Keratinocyte (primary cell): ENCODE measurements around the gene FABP6. TPM values are rescaled to one million over a fixed set of nuclear protein-coding genes. Genes with fewer than 3 reads are reported as not detected.

ENCODE experiments used
- DNase-seq: peaks from one replicate; pipeline ENCODE4 v3.0.0-alpha.2; 2011; ENCODE audit warnings: low read depth, missing footprints, low spot score
- FAIRE-seq: peaks from 2 replicates; lab custom pipeline; 2011; peaks lifted over from hg19 to GRCh38; lab: Jason Lieb, UNC
- H2AFZ ChIP-seq: 2 replicates; pipeline ENCODE4 v1.6.0; 2012; ENCODE audit warnings: low read length, control low read depth, inconsistent platforms; ENCODE audit not compliant: control insufficient read depth
- H3K27ac ChIP-seq: 2 replicates; pipeline ENCODE4 v1.5.1; 2011; ENCODE audit warnings: low read length; ENCODE audit not compliant: control insufficient read depth, insufficient read depth
- H3K27me3 ChIP-seq: 3 replicates; pipeline ENCODE4 v1.6.0; 2011; ENCODE audit warnings: low read length; ENCODE audit not compliant: control insufficient read depth, insufficient read depth; ENCODE audit errors: extremely low read depth
- H3K36me3 ChIP-seq, 2 experiments: 2 replicates in 1 of 2; 3 replicates in 1 of 2; pipeline ENCODE4 v1.5.1; 2011; ENCODE audit warnings: low read length in 2 of 2, mild to moderate bottlenecking in 1 of 2; ENCODE audit not compliant: control insufficient read depth in 2 of 2, insufficient read depth in 2 of 2; ENCODE audit errors: extremely low read depth in 1 of 2
- H3K4me1 ChIP-seq: 3 replicates; pipeline ENCODE4 v1.5.1; 2011; ENCODE audit warnings: low read length; ENCODE audit not compliant: control insufficient read depth, insufficient read depth; ENCODE audit errors: extremely low read depth
- H3K4me2 ChIP-seq: 3 replicates; pipeline ENCODE4 v1.6.0; 2011; ENCODE audit warnings: low read depth, low read length; ENCODE audit not compliant: control insufficient read depth, insufficient read depth; ENCODE audit errors: extremely low read depth
- H3K4me3 ChIP-seq, 3 experiments: fragments of 200-600 bp in 1 of 3; sonication (generic) in 1 of 3; 2 replicates in 2 of 3; 3 replicates in 1 of 3; pipeline ENCODE4 v1.5.1; 2011 to 2016; ENCODE audit warnings: low read length in 3 of 3, mild to moderate bottlenecking in 3 of 3, control low read depth in 2 of 3, inconsistent platforms in 1 of 3, low read depth in 1 of 3, mixed read lengths in 1 of 3, mixed run types in 1 of 3, moderate library complexity in 1 of 3; ENCODE audit not compliant: control insufficient read depth in 2 of 3, insufficient read depth in 2 of 3; ENCODE audit errors: extremely low read depth in 1 of 3
- H3K79me2 ChIP-seq: 2 replicates; pipeline ENCODE4 v1.6.0; 2012; ENCODE audit warnings: low read length; ENCODE audit not compliant: control insufficient read depth, insufficient read depth
- H3K9ac ChIP-seq: 3 replicates; pipeline ENCODE4 v1.6.0; 2011; ENCODE audit warnings: low read length; ENCODE audit not compliant: control insufficient read depth, insufficient read depth; ENCODE audit errors: extremely low read depth
- H3K9me1 ChIP-seq: 3 replicates; pipeline ENCODE4 v1.6.0; 2011; ENCODE audit warnings: low read length; ENCODE audit not compliant: control insufficient read depth, insufficient read depth; ENCODE audit errors: extremely low read depth
- H3K9me3 ChIP-seq: 2 replicates; pipeline ENCODE4 v1.5.1; 2012; ENCODE audit warnings: low read depth, low read length; ENCODE audit not compliant: control insufficient read depth
- H4K20me1 ChIP-seq: 3 replicates; pipeline ENCODE4 v1.6.0; 2011; ENCODE audit warnings: low read length; ENCODE audit not compliant: control insufficient read depth, insufficient read depth; ENCODE audit errors: extremely low read depth
- CTCF ChIP-seq, 3 experiments: IDR thresholded peaks in 1 of 3; conservative IDR thresholded peaks in 1 of 3; optimal IDR thresholded peaks in 1 of 3; 2 replicates in 2 of 3; 3 replicates in 1 of 3; pipeline versions ENCODE3 to v1.5.1; 2011; ENCODE audit warnings: low read length in 3 of 3, mild to moderate bottlenecking in 3 of 3, moderate library complexity in 2 of 3, control low read depth in 1 of 3, inconsistent platforms in 1 of 3; ENCODE audit not compliant: insufficient read depth in 2 of 3; ENCODE audit errors: extremely low read depth in 1 of 3
- EZH2 ChIP-seq: IDR thresholded peaks from one replicate; pipeline ENCODE4 v1.6.1; 2012; ENCODE audit warnings: inconsistent platforms, mild to moderate bottlenecking, low read length, moderate library complexity
- dilution Hi-C: fragments of 300-500 bp; cut with MboI; formaldehyde crosslinking; loops from one replicate; pipeline ENCODE4 v1.7.0; 2020; ENCODE audit warnings: low sequenced_read_pairs; ENCODE audit not compliant: extremely low pct_ligation_motif_present
- polyA plus RNA-seq, 5 experiments: library from polyadenylated mRNA; depleted of rRNA in 3 of 5; stranded (reverse) in 3 of 5; stranded (forward) in 1 of 5; unstranded in 1 of 5; fragments of >200 nt; gene quantifications; 1 replicate in 1 of 5; 2 replicates in 3 of 5; 3 replicates in 1 of 5; pipeline versions ENCODE4 v1.2.1 to v1.2.3, GENCODE V29; 2011 to 2012; ENCODE audit warnings: missing spikeins in 2 of 5, low read depth in 1 of 5, low replicate concordance in 1 of 5

FABP6 gene
- polyA plus RNA-seq, 1 donor (not counting 4 experiments of a cell fraction or from before 2014, with no cell fraction given) = 0.25 TPM

GRCh38 chr5:160266044-160266443, 36.7 kb downstream of the FABP6 start:
- H3K4me2 ChIP-seq = no peak overlapping the region
- no peak for TF ChIP-seq EZH2
- no peak for TF ChIP-seq CTCF (optimal IDR thresholded peaks at IDR 0.05 in 1 of 3, IDR thresholded peaks at IDR 0.05 in 1 of 3, conservative IDR thresholded peaks at IDR 0.05 in 1 of 3; ENCODE audit: extremely low read depth in 1 of 3, insufficient read depth in 2 of 3, low read length in 3 of 3)
- no peak for FAIRE-seq

GRCh38 chr5:160266752-160267345, 37.5 kb downstream of the FABP6 start:
- Histone ChIP-seq H3K36me3 (no peaks in the 10 kb centered on the region), H3K4me1 (peaks cover 14% of the 10 kb centered on the region), H2AFZ (no peak overlapping the region), H3K27me3 (no peaks in the 10 kb centered on the region), H3K4me3 (no peak overlapping the region), H3K79me2 (no peaks in the 10 kb centered on the region), H3K9me3 (no peaks in the 10 kb centered on the region), H3K4me2 (no peak overlapping the region), H4K20me1 (no peaks in the 10 kb centered on the region), H3K27ac (no peak overlapping the region), H3K9ac (no peak overlapping the region), H3K9me1 (peaks cover 2% of the 10 kb centered on the region)
- no peak for TF ChIP-seq EZH2
- no peak for TF ChIP-seq CTCF (optimal IDR thresholded peaks at IDR 0.05 in 1 of 3, IDR thresholded peaks at IDR 0.05 in 1 of 3, conservative IDR thresholded peaks at IDR 0.05 in 1 of 3; ENCODE audit: extremely low read depth in 1 of 3, insufficient read depth in 2 of 3, low read length in 3 of 3)
- no peak for FAIRE-seq
- dilution Hi-C loops = no loop called here
- no peak for DNase-seq

More at GRCh38 chr5:160266044-160266443, 36.7 kb downstream of the FABP6 start:
- Histone ChIP-seq H3K27ac (no peak overlapping the region), H3K36me3 (no peaks in the 10 kb centered on the region), H3K4me1 (peaks cover 6% of the 10 kb centered on the region), H3K4me3 (no peak overlapping the region), H3K9me3 (no peaks in the 10 kb centered on the region), H3K9ac (no peak overlapping the region), H3K27me3 (no peaks in the 10 kb centered on the region), H3K9me1 (no peaks in the 10 kb centered on the region), H4K20me1 (no peaks in the 10 kb centered on the region), H2AFZ (no peak overlapping the region), H3K79me2 (no peaks in the 10 kb centered on the region)
- DNase-seq = no peak
- dilution Hi-C loops = no loop called here
